ENCODE measurements around the gene RASL11A.

GRCh38 chr13:27304099-27304498 is 33.5 kb downstream of the RASL11A start:
- TF ChIP-seq CTCF (IDR thresholded peaks at IDR 0.05), result no peak
- no peak for TF ChIP-seq POLR2A (IDR thresholded peaks at IDR 0.05)
- no peak for TF ChIP-seq POLR2AphosphoS5 (IDR thresholded peaks at IDR 0.05; ENCODE audit: insufficient read depth in 1 of 2, low read depth in 1 of 2)

All from vagina (tissue), 2 donors.